Measurements from ENCODE around the gene PAM. TPM values are rescaled to one million over a fixed set of nuclear protein-coding genes. Genes with fewer than 3 reads are reported as not detected.

PAM gene
- total RNA-seq (10 to 100 TPM; 15.2 to 27.5 TPM), polyA plus RNA-seq (10 to 100 TPM in 1 of 2 donors, 1 to 10 TPM in 1; 8.2 to 12.2 TPM)

DNA sequence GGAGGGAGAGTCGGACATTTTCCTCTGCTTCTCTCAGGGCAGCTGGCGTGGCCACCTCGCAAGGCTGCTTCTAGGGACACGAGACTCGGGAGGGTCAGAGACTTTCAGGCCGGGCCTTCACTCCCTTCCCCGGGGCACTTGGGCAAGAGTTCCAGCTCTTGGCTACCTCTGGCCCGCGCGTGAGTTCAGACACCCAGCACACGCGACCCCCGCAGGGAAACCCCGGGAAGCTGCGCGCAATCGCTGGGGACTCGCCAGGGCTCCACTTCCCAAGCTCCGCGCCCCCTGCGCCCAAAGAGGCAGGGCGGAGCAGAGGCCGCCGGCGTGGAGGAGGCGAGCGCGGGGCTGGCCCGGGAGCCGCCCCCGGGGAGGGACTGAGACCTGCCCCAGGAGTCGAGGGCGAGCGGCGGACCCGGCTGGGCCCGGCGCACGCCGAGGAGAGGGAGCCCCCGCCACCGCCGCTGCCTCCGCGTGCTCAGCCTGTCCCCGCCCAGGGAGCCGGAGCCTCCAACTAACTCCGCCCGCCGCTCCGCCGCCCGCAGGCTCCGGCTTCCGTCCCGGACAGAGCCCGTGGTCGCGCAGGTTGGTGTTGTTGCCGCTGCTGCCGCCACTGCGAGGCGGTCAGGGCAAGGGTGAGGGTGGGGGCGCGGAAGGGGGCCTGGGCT lies at the start of gene PAM:
TSS of gene PAM (plus strand) at position 539 of the 665 bp plus-strand sequence. CDS start 110,891 bp downstream, outside the sequence.
- Histone ChIP-seq H3K4me3 (ENCODE audit: low read depth in 1 of 3, low read length in 3 of 3) (peak within 1 kb of the TSS; percentile 70 to 72 (median 71)), H3K36me3 (ENCODE audit: control insufficient read depth in 4 of 4, insufficient read depth in 3 of 4, low read depth in 1 of 4, low read length in 3 of 4) (no peaks in the 10 kb centered on the region), H3K9me3 (ENCODE audit: control insufficient read depth in 4 of 4, low read length in 3 of 4) (no peaks in the 10 kb centered on the region), H3K27ac (ENCODE audit: low read depth in 1 of 2, low read length in 2 of 2) (peak within 1 kb of the TSS; percentile 41 to 52), H3K4me1 (ENCODE audit: control insufficient read depth in 4 of 4, insufficient read depth in 4 of 4, low read length in 3 of 4) (peaks cover 5 to 20% (median 13%) of the 10 kb centered on the region in 4 donors), H3K27me3 (ENCODE audit: control insufficient read depth in 4 of 4, insufficient read depth in 4 of 4, low read length in 3 of 4) (peaks cover 0 to 8% (median 0%) of the 10 kb centered on the region in 4 donors), H3K9ac (ENCODE audit: low read depth in 1 of 2, low read length in 2 of 2) (peak within 1 kb of the TSS in 1 of 2 donors; percentile 71)
- peak; percentile 70 for DNase-seq (ENCODE audit: low spot score)
- no peak for TF ChIP-seq SP1 (IDR thresholded peaks at IDR 0.05)
- TF ChIP-seq, protein P1, sequence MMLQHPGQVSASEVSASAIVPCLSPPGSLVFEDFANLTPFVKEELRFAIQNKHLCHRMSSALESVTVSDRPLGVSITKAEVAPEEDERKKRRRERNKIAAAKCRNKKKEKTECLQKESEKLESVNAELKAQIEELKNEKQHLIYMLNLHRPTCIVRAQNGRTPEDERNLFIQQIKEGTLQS (IDR thresholded peaks at IDR 0.05), result no peak
- TF ChIP-seq, protein P2, sequence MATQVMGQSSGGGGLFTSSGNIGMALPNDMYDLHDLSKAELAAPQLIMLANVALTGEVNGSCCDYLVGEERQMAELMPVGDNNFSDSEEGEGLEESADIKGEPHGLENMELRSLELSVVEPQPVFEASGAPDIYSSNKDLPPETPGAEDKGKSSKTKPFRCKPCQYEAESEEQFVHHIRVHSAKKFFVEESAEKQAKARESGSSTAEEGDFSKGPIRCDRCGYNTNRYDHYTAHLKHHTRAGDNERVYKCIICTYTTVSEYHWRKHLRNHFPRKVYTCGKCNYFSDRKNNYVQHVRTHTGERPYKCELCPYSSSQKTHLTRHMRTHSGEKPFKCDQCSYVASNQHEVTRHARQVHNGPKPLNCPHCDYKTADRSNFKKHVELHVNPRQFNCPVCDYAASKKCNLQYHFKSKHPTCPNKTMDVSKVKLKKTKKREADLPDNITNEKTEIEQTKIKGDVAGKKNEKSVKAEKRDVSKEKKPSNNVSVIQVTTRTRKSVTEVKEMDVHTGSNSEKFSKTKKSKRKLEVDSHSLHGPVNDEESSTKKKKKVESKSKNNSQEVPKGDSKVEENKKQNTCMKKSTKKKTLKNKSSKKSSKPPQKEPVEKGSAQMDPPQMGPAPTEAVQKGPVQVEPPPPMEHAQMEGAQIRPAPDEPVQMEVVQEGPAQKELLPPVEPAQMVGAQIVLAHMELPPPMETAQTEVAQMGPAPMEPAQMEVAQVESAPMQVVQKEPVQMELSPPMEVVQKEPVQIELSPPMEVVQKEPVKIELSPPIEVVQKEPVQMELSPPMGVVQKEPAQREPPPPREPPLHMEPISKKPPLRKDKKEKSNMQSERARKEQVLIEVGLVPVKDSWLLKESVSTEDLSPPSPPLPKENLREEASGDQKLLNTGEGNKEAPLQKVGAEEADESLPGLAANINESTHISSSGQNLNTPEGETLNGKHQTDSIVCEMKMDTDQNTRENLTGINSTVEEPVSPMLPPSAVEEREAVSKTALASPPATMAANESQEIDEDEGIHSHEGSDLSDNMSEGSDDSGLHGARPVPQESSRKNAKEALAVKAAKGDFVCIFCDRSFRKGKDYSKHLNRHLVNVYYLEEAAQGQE (IDR thresholded peaks at IDR 0.05), result no peak
- TF ChIP-seq, protein P3, sequence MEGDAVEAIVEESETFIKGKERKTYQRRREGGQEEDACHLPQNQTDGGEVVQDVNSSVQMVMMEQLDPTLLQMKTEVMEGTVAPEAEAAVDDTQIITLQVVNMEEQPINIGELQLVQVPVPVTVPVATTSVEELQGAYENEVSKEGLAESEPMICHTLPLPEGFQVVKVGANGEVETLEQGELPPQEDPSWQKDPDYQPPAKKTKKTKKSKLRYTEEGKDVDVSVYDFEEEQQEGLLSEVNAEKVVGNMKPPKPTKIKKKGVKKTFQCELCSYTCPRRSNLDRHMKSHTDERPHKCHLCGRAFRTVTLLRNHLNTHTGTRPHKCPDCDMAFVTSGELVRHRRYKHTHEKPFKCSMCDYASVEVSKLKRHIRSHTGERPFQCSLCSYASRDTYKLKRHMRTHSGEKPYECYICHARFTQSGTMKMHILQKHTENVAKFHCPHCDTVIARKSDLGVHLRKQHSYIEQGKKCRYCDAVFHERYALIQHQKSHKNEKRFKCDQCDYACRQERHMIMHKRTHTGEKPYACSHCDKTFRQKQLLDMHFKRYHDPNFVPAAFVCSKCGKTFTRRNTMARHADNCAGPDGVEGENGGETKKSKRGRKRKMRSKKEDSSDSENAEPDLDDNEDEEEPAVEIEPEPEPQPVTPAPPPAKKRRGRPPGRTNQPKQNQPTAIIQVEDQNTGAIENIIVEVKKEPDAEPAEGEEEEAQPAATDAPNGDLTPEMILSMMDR (IDR thresholded peaks at IDR 0.05; ENCODE audit: low read depth, low read length, missing input control), result no peak
- no peak for TF ChIP-seq HNF4G (IDR thresholded peaks at IDR 0.05)
- TF ChIP-seq, protein P4, sequence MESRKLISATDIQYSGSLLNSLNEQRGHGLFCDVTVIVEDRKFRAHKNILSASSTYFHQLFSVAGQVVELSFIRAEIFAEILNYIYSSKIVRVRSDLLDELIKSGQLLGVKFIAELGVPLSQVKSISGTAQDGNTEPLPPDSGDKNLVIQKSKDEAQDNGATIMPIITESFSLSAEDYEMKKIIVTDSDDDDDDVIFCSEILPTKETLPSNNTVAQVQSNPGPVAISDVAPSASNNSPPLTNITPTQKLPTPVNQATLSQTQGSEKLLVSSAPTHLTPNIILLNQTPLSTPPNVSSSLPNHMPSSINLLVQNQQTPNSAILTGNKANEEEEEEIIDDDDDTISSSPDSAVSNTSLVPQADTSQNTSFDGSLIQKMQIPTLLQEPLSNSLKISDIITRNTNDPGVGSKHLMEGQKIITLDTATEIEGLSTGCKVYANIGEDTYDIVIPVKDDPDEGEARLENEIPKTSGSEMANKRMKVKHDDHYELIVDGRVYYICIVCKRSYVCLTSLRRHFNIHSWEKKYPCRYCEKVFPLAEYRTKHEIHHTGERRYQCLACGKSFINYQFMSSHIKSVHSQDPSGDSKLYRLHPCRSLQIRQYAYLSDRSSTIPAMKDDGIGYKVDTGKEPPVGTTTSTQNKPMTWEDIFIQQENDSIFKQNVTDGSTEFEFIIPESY (IDR thresholded peaks at IDR 0.05), result no peak
- TF ChIP-seq NR2F2 (IDR thresholded peaks at IDR 0.05), result no peak
- TF ChIP-seq YY1 (IDR thresholded peaks at IDR 0.05), result no peak
- TF ChIP-seq FOXA1 (IDR thresholded peaks at IDR 0.05), result no peak
- no peak for TF ChIP-seq HNF4A (conservative IDR thresholded peaks at IDR 0.05)
- TF ChIP-seq GABPA (IDR thresholded peaks at IDR 0.05 in 1 of 2, conservative IDR thresholded peaks at IDR 0.05 in 1 of 2), result no peak
- TF ChIP-seq, protein P5, sequence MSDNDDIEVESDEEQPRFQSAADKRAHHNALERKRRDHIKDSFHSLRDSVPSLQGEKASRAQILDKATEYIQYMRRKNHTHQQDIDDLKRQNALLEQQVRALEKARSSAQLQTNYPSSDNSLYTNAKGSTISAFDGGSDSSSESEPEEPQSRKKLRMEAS (IDR thresholded peaks at IDR 0.05), result no peak
- TF ChIP-seq EGR1 (IDR thresholded peaks at IDR 0.05; ENCODE audit: low read depth in 2 of 2), result no peak
- TF ChIP-seq TAF1 (conservative IDR thresholded peaks at IDR 0.05), result no peak
- no peak for TF ChIP-seq JUND (IDR thresholded peaks at IDR 0.05)
- WGBS, result under 1% methylated on average over 65 of the region's 65 CpGs
